H4 (cell line): ENCODE measurements around the gene DHDH. TPM values are rescaled to one million over a fixed set of nuclear protein-coding genes. Genes with fewer than 3 reads are reported as not detected.
A peak's percentile ranks its signal among the peaks of the same experiment; 100 is the strongest.

Experiments
- DNase-seq: peaks from one replicate; pipeline ENCODE4 v3.0.0-alpha.2; 2015; ENCODE audit warnings: low spot score
- total RNA-seq: library from RNA; depleted of rRNA; stranded (reverse); fragments of >200 nt; shearing (Covaris generic); gene quantifications from 2 replicates; pipeline ENCODE4 v1.2.3, GENCODE V29; 2014

Gene DHDH
- total RNA-seq, 1 experiment from 2014 or later: 0.27 TPM

GRCh38 chr19:48966541-48967345 lies 33.2 kb downstream of the DHDH start:
- no peak for DNase-seq

- DNase-seq: peak; percentile 91
Measured at GRCh38 chr19:48967346-48968178, 34.1 kb downstream of the DHDH start.

GRCh38 chr19:48968179-48968661 lies 34.7 kb downstream of the DHDH start:
- DNase-seq: no peak

GRCh38 chr19:48968813-48969218 lies 35.3 kb downstream of the DHDH start:
- DNase-seq: no peak

- no peak for DNase-seq
Measured at GRCh38 chr19:48969276-48970138, 36.0 kb downstream of the DHDH start.

- DNase-seq: no peak
Measured at GRCh38 chr19:48970139-48970766, 36.8 kb downstream of the DHDH start.

GRCh38 chr19:48970923-48971395 lies 37.5 kb downstream of the DHDH start:
- DNase-seq: peak; percentile 74

- DNase-seq: no peak
Measured at GRCh38 chr19:48975947-48976847, 42.7 kb downstream of the DHDH start.

- no peak for DNase-seq
Measured at GRCh38 chr19:48977061-48977460, 43.6 kb downstream of the DHDH start.

- no peak for DNase-seq
Measured at GRCh38 chr19:48982280-48982679, 48.8 kb downstream of the DHDH start.

- DNase-seq: no peak
Measured at GRCh38 chr19:48985711-48986110, 52.2 kb downstream of the DHDH start.

GRCh38 chr19:48986211-48986610 lies 52.7 kb downstream of the DHDH start:
- DNase-seq: no peak

- DNase-seq: no peak
Measured at GRCh38 chr19:48987323-48987722, 53.8 kb downstream of the DHDH start.

- no peak for DNase-seq
Measured at GRCh38 chr19:48988286-48988685, 54.8 kb downstream of the DHDH start.

- no peak for DNase-seq
Measured at GRCh38 chr19:48988860-48989259, 55.4 kb downstream of the DHDH start.

GRCh38 chr19:48989701-48990291 lies 56.3 kb downstream of the DHDH start:
- no peak for DNase-seq

- DNase-seq: no peak
Measured at GRCh38 chr19:48990400-48990799, 56.9 kb downstream of the DHDH start.

GRCh38 chr19:48991011-48991609 lies 57.6 kb downstream of the DHDH start:
- no peak for DNase-seq

- peak; percentile 74 for DNase-seq
Measured at GRCh38 chr19:48991873-48992580, 58.5 kb downstream of the DHDH start.
